Subcutaneous adipose tissue (tissue), 4 donors: ENCODE measurements around the gene TTC9B. TPM values are rescaled to one million over a fixed set of nuclear protein-coding genes. Genes with fewer than 3 reads are reported as not detected.

ENCODE experiments used
- total RNA-seq, 4 donors: library from RNA; depleted of rRNA; stranded (reverse); fragments of >200 nt; gene quantifications; one replicate each; pipeline ENCODE4 v1.1.0, GENCODE V29; 2016
- TF ChIP-seq, protein P1 (sequence below): fragments of 450-650 bp; IDR thresholded peaks from one replicate; pipeline ENCODE4 v1.5.1; 2016; ENCODE audit warnings: low read depth, mild to moderate bottlenecking, control low read depth, antibody characterized with exemption, moderate library complexity

The TTC9B gene
- total RNA-seq, 4 donors from 2014 or later: not detected

DNA sequence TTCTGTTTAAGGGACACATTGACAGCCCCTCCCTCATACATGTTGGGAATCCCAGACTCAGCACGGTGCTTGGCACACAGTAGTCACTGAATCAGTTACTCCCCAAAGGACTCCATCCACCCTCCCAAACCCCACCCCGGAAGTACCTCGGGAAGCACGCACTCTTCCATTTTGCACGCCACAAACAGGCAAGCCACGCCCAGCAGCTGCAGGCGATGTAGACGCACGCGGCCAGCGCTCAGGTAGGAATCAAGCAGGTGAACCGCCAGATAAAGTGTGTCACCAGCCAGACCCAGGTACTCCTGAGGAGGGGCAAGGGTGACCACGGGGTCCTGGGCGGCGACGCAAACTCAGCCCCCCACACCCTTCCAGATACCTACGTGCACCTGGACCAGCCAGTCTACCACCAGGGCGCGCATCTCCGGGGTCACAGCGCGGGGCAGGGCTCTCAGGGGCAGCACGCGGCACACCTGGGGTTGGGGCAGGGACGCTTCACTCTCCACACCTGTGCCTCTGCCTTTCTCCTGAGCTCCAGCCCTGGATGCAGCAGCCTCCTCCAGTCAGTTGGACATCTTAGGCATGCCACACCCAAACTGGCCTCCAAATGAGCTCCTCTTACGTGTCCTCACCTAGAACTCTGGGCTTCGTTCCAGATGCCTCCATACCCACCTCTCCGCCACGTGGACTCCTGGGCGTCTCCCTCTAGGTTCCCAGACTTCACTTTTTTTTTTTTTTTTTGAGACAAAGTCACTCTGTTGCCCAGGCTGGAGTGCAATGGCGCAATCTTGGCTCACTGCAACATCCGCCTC lies 6.4 kb upstream of the TTC9B start:
- TF ChIP-seq, protein P1, sequence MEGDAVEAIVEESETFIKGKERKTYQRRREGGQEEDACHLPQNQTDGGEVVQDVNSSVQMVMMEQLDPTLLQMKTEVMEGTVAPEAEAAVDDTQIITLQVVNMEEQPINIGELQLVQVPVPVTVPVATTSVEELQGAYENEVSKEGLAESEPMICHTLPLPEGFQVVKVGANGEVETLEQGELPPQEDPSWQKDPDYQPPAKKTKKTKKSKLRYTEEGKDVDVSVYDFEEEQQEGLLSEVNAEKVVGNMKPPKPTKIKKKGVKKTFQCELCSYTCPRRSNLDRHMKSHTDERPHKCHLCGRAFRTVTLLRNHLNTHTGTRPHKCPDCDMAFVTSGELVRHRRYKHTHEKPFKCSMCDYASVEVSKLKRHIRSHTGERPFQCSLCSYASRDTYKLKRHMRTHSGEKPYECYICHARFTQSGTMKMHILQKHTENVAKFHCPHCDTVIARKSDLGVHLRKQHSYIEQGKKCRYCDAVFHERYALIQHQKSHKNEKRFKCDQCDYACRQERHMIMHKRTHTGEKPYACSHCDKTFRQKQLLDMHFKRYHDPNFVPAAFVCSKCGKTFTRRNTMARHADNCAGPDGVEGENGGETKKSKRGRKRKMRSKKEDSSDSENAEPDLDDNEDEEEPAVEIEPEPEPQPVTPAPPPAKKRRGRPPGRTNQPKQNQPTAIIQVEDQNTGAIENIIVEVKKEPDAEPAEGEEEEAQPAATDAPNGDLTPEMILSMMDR: no peak

DNA sequence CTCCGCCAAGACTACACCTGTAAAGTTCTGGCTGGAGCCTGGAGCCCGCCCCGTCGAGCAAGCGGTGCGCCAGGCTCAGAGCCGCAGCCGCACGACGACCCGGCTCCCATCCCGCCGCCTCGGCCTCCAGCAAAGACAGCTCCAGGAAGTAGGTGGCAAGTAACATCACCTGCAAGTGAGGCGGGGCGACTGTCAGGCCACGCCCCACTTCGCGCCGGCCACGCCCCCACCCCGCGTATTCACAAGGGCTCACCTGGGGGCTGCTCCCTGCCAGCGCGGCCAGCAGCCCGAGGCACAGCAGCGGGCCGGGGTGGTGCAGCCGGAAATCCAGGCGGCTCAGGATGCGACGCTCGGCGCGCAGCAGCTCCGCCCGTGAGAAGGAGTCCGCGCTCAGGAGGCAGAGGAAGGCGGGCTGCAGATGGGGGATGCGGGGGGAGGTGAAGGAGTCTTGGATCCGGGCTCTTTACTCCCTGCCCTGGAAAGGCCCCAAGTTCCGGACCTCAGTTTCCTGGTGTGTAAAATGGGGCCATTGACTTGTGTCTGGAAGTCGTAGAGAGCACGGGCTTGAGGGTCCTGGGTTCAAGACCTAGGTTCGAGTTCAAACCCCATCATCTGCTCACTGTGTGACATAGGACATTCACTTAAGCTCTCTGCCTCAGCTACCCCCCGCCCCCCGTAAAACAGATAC lies 5.1 kb upstream of the TTC9B start:
- TF ChIP-seq, protein P1: no peak

DNA sequence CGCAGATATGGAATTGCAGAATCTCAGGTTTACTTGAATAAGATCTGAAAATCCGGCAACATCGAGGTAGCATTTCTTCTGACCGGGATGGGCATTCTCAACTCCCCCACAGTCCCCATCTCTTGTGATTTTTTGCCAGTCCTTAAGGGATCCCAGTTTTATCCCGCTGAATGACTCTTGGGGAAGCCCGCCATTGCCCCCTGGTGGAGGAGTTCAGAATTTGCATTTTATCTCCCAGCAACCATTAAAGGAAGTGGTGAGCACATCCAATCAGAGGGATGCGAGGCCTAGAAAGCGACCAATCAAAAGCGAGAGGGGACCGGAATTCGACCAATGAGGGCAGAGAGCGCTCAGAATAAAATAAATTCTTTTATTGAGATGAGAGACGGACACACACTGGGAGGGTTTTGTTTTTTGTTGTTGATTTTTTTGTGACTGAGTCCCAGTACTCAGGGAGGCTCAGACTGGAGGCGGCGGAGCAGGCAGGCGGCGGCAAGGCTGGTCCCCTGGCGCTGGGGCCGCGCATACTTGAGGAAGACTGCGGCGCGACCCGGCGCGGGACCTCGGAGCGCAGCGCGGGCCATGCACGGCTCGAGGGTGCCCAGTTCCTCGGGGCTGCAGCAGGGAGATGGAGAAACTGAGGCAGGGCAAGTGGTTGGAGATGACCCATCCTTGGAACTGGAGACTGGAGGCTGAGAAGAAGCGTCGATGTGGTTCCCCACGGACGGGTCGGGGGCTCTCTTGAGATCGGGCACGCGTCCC lies 3.9 kb upstream of the TTC9B start:
- TF ChIP-seq, protein P1: no peak

DNA sequence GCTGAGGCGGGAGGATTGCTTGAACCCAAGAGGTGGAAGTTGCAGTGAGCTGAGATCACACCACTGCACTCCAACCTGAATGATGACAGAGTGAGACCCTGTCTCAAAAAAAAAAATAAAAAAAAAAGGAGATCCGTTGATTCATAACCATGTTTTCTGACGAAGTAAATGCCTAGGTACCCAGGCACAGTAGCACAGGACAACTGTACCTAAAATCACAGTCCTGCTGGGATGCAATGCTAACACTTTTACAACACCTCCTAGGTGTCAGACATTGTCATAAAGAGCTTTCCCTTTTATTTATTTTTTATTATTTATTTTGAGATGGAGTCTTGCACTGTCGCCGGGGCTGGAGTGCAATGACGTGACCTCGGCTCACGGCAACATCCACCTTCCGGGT lies 2.5 kb upstream of the TTC9B start:
- TF ChIP-seq, protein P1: no peak

DNA sequence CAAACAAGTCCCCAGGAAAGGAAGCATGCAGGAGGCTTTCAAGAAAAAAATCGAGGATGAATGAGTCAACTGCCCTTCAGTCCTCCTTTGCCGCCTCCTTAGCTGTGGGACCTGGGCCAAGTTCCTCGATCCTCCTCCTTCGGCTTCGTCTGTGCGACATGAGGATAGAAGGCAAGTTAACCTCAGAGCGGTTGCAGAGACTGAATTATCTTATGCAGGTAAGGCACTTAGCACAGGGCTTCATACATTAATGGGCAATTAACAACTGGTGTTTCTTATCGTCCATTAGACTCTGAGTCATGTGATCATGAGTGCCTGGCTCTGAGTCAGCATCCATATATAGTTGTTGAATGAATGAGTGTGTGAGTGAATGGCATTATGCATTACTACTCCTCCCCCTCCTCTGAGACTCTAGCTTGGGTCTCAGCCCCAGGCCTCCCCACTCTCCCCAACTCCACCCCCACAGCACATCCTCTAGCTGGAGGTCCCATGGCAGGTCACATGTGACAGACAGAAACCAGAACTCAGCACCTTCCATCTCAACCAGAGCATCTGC lies 1.6 kb upstream of the TTC9B start:
- TF ChIP-seq, protein P1: no peak

DNA sequence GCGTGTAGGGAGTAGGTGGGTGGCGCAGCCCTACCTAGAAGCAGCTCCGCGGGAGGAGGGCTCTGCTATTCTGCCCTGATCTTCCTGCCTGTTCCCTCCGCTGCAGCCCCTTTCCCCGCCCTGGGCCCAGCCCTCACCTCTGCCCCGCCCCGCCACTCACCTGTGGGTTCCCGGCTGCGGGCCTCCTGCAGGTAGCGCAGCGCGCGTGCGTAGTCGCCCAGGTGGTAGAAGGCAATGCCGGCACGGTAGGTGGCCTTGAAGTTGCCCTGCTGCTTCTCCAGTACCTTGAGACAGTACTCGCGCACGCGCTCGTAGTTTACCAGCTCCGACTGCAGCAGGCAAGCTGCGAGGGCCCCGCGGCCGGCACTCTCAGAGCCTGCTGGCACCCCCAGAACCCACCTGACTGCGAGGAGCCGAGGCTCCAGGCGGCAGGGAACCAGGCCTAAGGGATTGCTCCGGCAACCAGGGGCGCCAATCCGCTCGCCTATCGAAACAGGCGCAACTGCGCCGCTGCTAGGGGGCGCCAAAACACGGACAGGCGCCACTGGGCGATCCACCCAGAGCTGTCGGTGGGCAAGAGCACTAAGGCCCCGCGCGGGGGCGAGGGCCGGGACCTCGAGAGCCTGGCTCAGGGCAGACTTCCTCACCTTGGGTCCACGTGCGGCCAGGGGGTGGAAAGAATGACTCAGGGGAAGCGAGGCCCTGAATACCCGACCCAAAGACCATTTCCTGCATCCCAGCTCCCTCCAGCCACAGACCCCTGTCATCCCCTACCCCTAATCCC lies 965 bp downstream of the TTC9B start:
- TF ChIP-seq, protein P1: no peak
